ENCODE results near the gene SKAP1.

The SKAP1 gene

GRCh38 chr17:48236681-48237134 is 193.3 kb downstream of the SKAP1 start:
- no peak for DNase-seq (ENCODE audit: low read depth)
- no peak for TF ChIP-seq CTCF (IDR thresholded peaks at IDR 0.05; ENCODE audit: control insufficient read depth, insufficient read depth, low read depth, low read length, missing control alignments)
- no peak overlapping the region for H3K4me3 ChIP-seq (ENCODE audit: control insufficient read depth, low read depth, low read length)

- no peak overlapping the region for H3K4me3 ChIP-seq (ENCODE audit: control insufficient read depth, low read depth, low read length)
- no peak for TF ChIP-seq CTCF (IDR thresholded peaks at IDR 0.05; ENCODE audit: control insufficient read depth, insufficient read depth, low read depth, low read length, missing control alignments)
- DNase-seq (ENCODE audit: low read depth) = no peak
These were observed 195.1 kb downstream of the SKAP1 start for GRCh38 chr17:48234922-48235321.

GRCh38 chr17:48231995-48232959 is 197.7 kb downstream of the SKAP1 start:
- DNase-seq (ENCODE audit: low read depth) = no peak
- no peak for TF ChIP-seq CTCF (IDR thresholded peaks at IDR 0.05; ENCODE audit: control insufficient read depth, insufficient read depth, low read depth, low read length, missing control alignments)
- H3K4me3 ChIP-seq (ENCODE audit: control insufficient read depth, low read depth, low read length) = no peak overlapping the region

- DNase-seq (ENCODE audit: low read depth) = no peak
- no peak overlapping the region for H3K4me3 ChIP-seq (ENCODE audit: control insufficient read depth, low read depth, low read length)
- TF ChIP-seq CTCF (IDR thresholded peaks at IDR 0.05; ENCODE audit: control insufficient read depth, insufficient read depth, low read depth, low read length, missing control alignments) = no peak
These were observed 200.1 kb downstream of the SKAP1 start for GRCh38 chr17:48229936-48230335.

- DNase-seq (ENCODE audit: low read depth) = no peak
- H3K4me3 ChIP-seq (ENCODE audit: control insufficient read depth, low read depth, low read length) = no peak overlapping the region
- no peak for TF ChIP-seq CTCF (IDR thresholded peaks at IDR 0.05; ENCODE audit: control insufficient read depth, insufficient read depth, low read depth, low read length, missing control alignments)
These were observed 201.3 kb downstream of the SKAP1 start for GRCh38 chr17:48228720-48229119.

- no peak overlapping the region for H3K4me3 ChIP-seq (ENCODE audit: control insufficient read depth, low read depth, low read length)
- no peak for DNase-seq (ENCODE audit: low read depth)
- no peak for TF ChIP-seq CTCF (IDR thresholded peaks at IDR 0.05; ENCODE audit: control insufficient read depth, insufficient read depth, low read depth, low read length, missing control alignments)
These were observed 204.1 kb downstream of the SKAP1 start for GRCh38 chr17:48225725-48226567.

Data from AG09309 (cell line).